Measurements from ENCODE around the gene MINDY2.
"Not testable (repeated sequence)": the region's sequence is repeated elsewhere in the genome, so short reads cannot be mapped to it uniquely, and the experiment has no call there.

The MINDY2 gene

DNA sequence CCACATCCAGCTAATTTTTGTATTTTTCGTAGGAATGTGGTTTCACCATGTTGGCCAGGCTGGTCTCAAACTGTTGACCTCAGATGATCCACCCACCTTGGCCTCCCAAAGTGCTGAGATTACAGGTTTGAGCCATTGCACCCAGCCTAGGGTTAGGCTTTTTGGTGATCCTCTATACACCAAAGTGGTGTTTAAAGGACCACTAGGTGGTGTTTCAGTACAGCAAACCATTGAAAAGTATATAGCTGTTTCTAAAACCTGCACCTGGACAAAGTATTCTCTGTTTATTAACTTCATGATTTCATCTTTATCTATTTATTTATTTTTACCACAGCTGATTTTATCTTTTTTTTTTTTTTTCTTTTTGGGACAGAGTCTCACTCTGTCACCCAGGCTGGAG lies 68.4 kb downstream of the MINDY2 start:
- Histone ChIP-seq H2AK5ac (ENCODE audit: low read depth, low read length) (no peak overlapping the region), H3K9ac (ENCODE audit: low read depth, low read length, poor library complexity) (no peak overlapping the region), H2BK120ac (ENCODE audit: low read depth, low read length) (no peak overlapping the region), H3K4me3 (ENCODE audit: low read length in 2 of 2) (no peak overlapping the region), H3K18ac (ENCODE audit: low read length) (no peak overlapping the region), H2BK12ac (ENCODE audit: low read length) (no peak overlapping the region), H3K27ac (replicated peaks; ENCODE audit: low read length) (no peak overlapping the region), H3K36me3 (replicated peaks in 1 of 2; ENCODE audit: control insufficient read depth in 2 of 2, insufficient read depth in 2 of 2, low read length in 2 of 2) (peaks cover 0 to 16% of the 10 kb centered on the region in 2 donors), H3K4ac (ENCODE audit: low read length) (no peak overlapping the region), H2BK15ac (ENCODE audit: low read length) (no peak overlapping the region), H3K4me2 (ENCODE audit: insufficient read depth, low read length, poor library complexity, severe bottlenecking) (no peak overlapping the region), H2AFZ (ENCODE audit: low read length) (no peak overlapping the region), H3K27me3 (ENCODE audit: control insufficient read depth in 3 of 3, insufficient read depth in 3 of 3, low read depth in 1 of 3, low read length in 3 of 3) (no peaks in the 10 kb centered on the region), H3K23ac (ENCODE audit: low read depth, low read length, poor library complexity) (no peak overlapping the region), H2BK5ac (ENCODE audit: low read length) (no peak overlapping the region), H4K91ac (ENCODE audit: low read depth, low read length, poor library complexity) (no peak overlapping the region), H4K8ac (ENCODE audit: low read depth, low read length) (no peak overlapping the region), H3K14ac (ENCODE audit: low read length) (no peak overlapping the region), H3K79me1 (ENCODE audit: low read depth, low read length) (no peaks in the 10 kb centered on the region), H3K4me1 (ENCODE audit: control insufficient read depth in 2 of 2, insufficient read depth in 1 of 2, low read depth in 1 of 2, low read length in 2 of 2) (no peaks in the 10 kb centered on the region), H3K9me3 (replicated peaks in 1 of 2; ENCODE audit: control insufficient read depth in 2 of 2, insufficient read depth in 1 of 2, low read depth in 1 of 2, low read length in 2 of 2) (no peaks in the 10 kb centered on the region)
- no peak for DNase-seq (ENCODE audit: low spot score)
- no CpG with 5 or more reads among the region's 1 CpG for WGBS, 2 donors (ENCODE audit: extremely low coverage in 2 of 2, insufficient read length in 2 of 2, insufficient replicate concordance in 1 of 2)

DNA sequence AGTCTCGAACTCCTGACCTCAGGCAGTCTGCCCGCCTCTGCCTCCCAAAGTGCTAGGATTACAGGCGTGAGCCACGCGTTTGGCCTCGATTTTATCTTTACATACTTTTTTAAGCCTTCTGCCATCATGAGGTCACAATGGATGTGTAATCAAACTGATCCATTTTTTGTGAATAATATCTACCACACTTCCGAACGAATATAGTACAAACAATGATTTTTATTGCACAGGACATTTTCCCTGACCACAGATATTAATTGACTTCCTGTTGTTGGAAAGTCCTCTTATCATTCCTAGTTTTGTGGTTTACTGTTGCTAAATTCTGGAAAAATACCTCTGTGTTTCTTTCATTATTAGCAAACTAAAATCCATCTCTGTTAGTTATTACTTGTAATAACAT lies 68.9 kb downstream of the MINDY2 start:
- Histone ChIP-seq H3K9ac (ENCODE audit: low read depth, low read length, poor library complexity) (no peak overlapping the region), H4K91ac (ENCODE audit: low read depth, low read length, poor library complexity) (no peak overlapping the region), H2BK12ac (ENCODE audit: low read length) (no peak overlapping the region), H2AFZ (ENCODE audit: low read length) (no peak overlapping the region), H3K9me3 (replicated peaks in 1 of 2; ENCODE audit: control insufficient read depth in 2 of 2, insufficient read depth in 1 of 2, low read depth in 1 of 2, low read length in 2 of 2) (no peaks in the 10 kb centered on the region), H3K4me2 (ENCODE audit: insufficient read depth, low read length, poor library complexity, severe bottlenecking) (no peak overlapping the region), H3K27me3 (ENCODE audit: control insufficient read depth in 3 of 3, insufficient read depth in 3 of 3, low read depth in 1 of 3, low read length in 3 of 3) (no peaks in the 10 kb centered on the region), H2BK5ac (ENCODE audit: low read length) (no peak overlapping the region), H3K4me1 (ENCODE audit: control insufficient read depth in 2 of 2, insufficient read depth in 1 of 2, low read depth in 1 of 2, low read length in 2 of 2) (no peaks in the 10 kb centered on the region), H2BK120ac (ENCODE audit: low read depth, low read length) (no peak overlapping the region), H3K23ac (ENCODE audit: low read depth, low read length, poor library complexity) (no peak overlapping the region), H3K18ac (ENCODE audit: low read length) (no peak overlapping the region), H3K4me3 (ENCODE audit: low read length in 2 of 2) (no peak overlapping the region), H3K27ac (replicated peaks; ENCODE audit: low read length) (no peak overlapping the region), H2AK5ac (ENCODE audit: low read depth, low read length) (no peak overlapping the region), H2BK15ac (ENCODE audit: low read length) (no peak overlapping the region), H3K14ac (ENCODE audit: low read length) (no peak overlapping the region), H3K79me1 (ENCODE audit: low read depth, low read length) (no peaks in the 10 kb centered on the region), H4K8ac (ENCODE audit: low read depth, low read length) (no peak overlapping the region), H3K4ac (ENCODE audit: low read length) (no peak overlapping the region), H3K36me3 (replicated peaks in 1 of 2; ENCODE audit: control insufficient read depth in 2 of 2, insufficient read depth in 2 of 2, low read length in 2 of 2) (peaks cover 0 to 17% of the 10 kb centered on the region in 2 donors)
- no peak for DNase-seq (ENCODE audit: low spot score)
- WGBS, 2 donors (ENCODE audit: extremely low coverage in 2 of 2, insufficient read length in 2 of 2, insufficient replicate concordance in 1 of 2): no CpG with 5 or more reads among the region's 8 CpGs

GRCh38 chr15:58842713-58843396 lies 71.8 kb downstream of the MINDY2 start:
- Histone ChIP-seq H3K79me1 (ENCODE audit: low read depth, low read length) (no peaks in the 10 kb centered on the region), H3K27ac (replicated peaks; ENCODE audit: low read length) (no peak overlapping the region), H2AK5ac (ENCODE audit: low read depth, low read length) (no peak overlapping the region), H4K91ac (ENCODE audit: low read depth, low read length, poor library complexity) (no peak overlapping the region), H3K36me3 (replicated peaks in 1 of 2; ENCODE audit: control insufficient read depth in 2 of 2, insufficient read depth in 2 of 2, low read length in 2 of 2) (peaks cover 2 to 29% of the 10 kb centered on the region in 2 donors), H2BK12ac (ENCODE audit: low read length) (no peak overlapping the region), H3K4ac (ENCODE audit: low read length) (no peak overlapping the region), H3K4me3 (ENCODE audit: low read length in 2 of 2) (no peak overlapping the region), H3K23ac (ENCODE audit: low read depth, low read length, poor library complexity) (no peak overlapping the region), H3K9ac (ENCODE audit: low read depth, low read length, poor library complexity) (no peak overlapping the region), H3K18ac (ENCODE audit: low read length) (no peak overlapping the region), H2BK120ac (ENCODE audit: low read depth, low read length) (no peak overlapping the region), H3K4me2 (ENCODE audit: insufficient read depth, low read length, poor library complexity, severe bottlenecking) (no peak overlapping the region), H2BK15ac (ENCODE audit: low read length) (no peak overlapping the region), H3K4me1 (ENCODE audit: control insufficient read depth in 2 of 2, insufficient read depth in 1 of 2, low read depth in 1 of 2, low read length in 2 of 2) (no peaks in the 10 kb centered on the region), H4K8ac (ENCODE audit: low read depth, low read length) (no peak overlapping the region), H3K27me3 (ENCODE audit: control insufficient read depth in 3 of 3, insufficient read depth in 3 of 3, low read depth in 1 of 3, low read length in 3 of 3) (no peaks in the 10 kb centered on the region), H3K14ac (ENCODE audit: low read length) (no peak overlapping the region), H2AFZ (ENCODE audit: low read length) (no peak overlapping the region), H2BK5ac (ENCODE audit: low read length) (no peak overlapping the region), H3K9me3 (replicated peaks in 1 of 2; ENCODE audit: control insufficient read depth in 2 of 2, insufficient read depth in 1 of 2, low read depth in 1 of 2, low read length in 2 of 2) (no peaks in the 10 kb centered on the region)
- no peak for DNase-seq (ENCODE audit: low spot score)
- WGBS, 2 donors (ENCODE audit: extremely low coverage in 2 of 2, insufficient read length in 2 of 2, insufficient replicate concordance in 1 of 2): no CpG with 5 or more reads among the region's 4 CpGs

DNA sequence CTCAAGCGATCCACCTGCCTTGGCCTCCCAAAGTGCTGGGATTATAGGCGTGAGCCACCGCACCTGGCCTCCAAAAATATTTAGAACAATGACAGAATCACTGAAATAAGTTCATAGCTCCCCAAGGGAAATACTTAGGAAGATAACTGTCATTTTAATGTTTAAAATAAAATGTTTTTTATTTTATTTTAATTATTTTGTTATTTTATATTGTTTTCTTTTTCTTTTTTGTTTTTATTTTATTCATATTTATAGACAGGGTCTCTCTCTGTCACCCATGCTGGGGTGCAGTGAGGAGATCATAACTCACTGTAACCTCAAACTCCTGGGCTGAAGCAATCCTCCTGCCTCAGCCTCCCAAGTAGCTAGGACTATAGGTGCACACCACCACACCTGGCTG lies 80.1 kb downstream of the MINDY2 start:
- H2BK15ac ChIP-seq (ENCODE audit: low read length); H2AFZ ChIP-seq (ENCODE audit: low read length); H2BK12ac ChIP-seq (ENCODE audit: low read length); H3K27ac ChIP-seq (replicated peaks; ENCODE audit: low read length); H3K23ac ChIP-seq (ENCODE audit: low read depth, low read length, poor library complexity); H2BK120ac ChIP-seq (ENCODE audit: low read depth, low read length); H3K79me1 ChIP-seq (ENCODE audit: low read depth, low read length); H3K9ac ChIP-seq (ENCODE audit: low read depth, low read length, poor library complexity); H3K9me3 ChIP-seq (replicated peaks in 1 of 2; ENCODE audit: control insufficient read depth in 2 of 2, insufficient read depth in 1 of 2, low read depth in 1 of 2, low read length in 2 of 2); H3K27me3 ChIP-seq (ENCODE audit: control insufficient read depth in 3 of 3, insufficient read depth in 3 of 3, low read depth in 1 of 3, low read length in 3 of 3); H2AK5ac ChIP-seq (ENCODE audit: low read depth, low read length); H4K8ac ChIP-seq (ENCODE audit: low read depth, low read length); H3K4me1 ChIP-seq (ENCODE audit: control insufficient read depth in 2 of 2, insufficient read depth in 1 of 2, low read depth in 1 of 2, low read length in 2 of 2); H3K4me2 ChIP-seq (ENCODE audit: insufficient read depth, low read length, poor library complexity, severe bottlenecking); H3K4me3 ChIP-seq (ENCODE audit: low read length in 2 of 2); H3K18ac ChIP-seq (ENCODE audit: low read length); H3K4ac ChIP-seq (ENCODE audit: low read length); DNase-seq (ENCODE audit: low spot score); H4K91ac ChIP-seq (ENCODE audit: low read depth, low read length, poor library complexity); H3K14ac ChIP-seq (ENCODE audit: low read length); H2BK5ac ChIP-seq (ENCODE audit: low read length): not testable (repeated sequence)
- H3K36me3 ChIP-seq (replicated peaks in 1 of 2; ENCODE audit: control insufficient read depth in 2 of 2, insufficient read depth in 2 of 2, low read length in 2 of 2): peaks cover 0 to 69% of the 10 kb centered on the region in 2 donors
- no CpG with 5 or more reads among the region's 3 CpGs for WGBS, 2 donors (ENCODE audit: extremely low coverage in 2 of 2, insufficient read length in 2 of 2, insufficient replicate concordance in 1 of 2)

Measured in neuronal stem cell (in vitro differentiated cells).